HG03103 (cell line): ENCODE results near the gene WRAP73.
A peak's percentile ranks its signal among the peaks of the same experiment; 100 is the strongest.

Source experiments
- ATAC-seq: cut with Tn5 transposase; IDR thresholded peaks from one replicate; pipeline ENCODE4 v1.9.1; 2021; ENCODE audit warnings: low read depth; ENCODE audit not compliant: unreplicated experiment

Gene WRAP73

GRCh38 chr1:3681898-3682806, 32.2 kb upstream of the WRAP73 start:
- ATAC-seq = no peak

GRCh38 chr1:3681231-3681897, 31.5 kb upstream of the WRAP73 start:
- no peak for ATAC-seq

GRCh38 chr1:3680488-3681230, 30.8 kb upstream of the WRAP73 start:
- no peak for ATAC-seq

- ATAC-seq = no peak
These were observed 30.0 kb upstream of the WRAP73 start for GRCh38 chr1:3679799-3680453.

GRCh38 chr1:3679098-3679555, 29.2 kb upstream of the WRAP73 start:
- no peak for ATAC-seq

- ATAC-seq = no peak
These were observed 28.6 kb upstream of the WRAP73 start for GRCh38 chr1:3678361-3679097.

GRCh38 chr1:3677484-3677883, 27.6 kb upstream of the WRAP73 start:
- ATAC-seq = no peak

- ATAC-seq = peak; percentile 64
These were observed 26.9 kb upstream of the WRAP73 start for GRCh38 chr1:3676581-3677470.

GRCh38 chr1:3675436-3675835, 25.5 kb upstream of the WRAP73 start:
- no peak for ATAC-seq

- no peak for ATAC-seq
These were observed 24.5 kb upstream of the WRAP73 start for GRCh38 chr1:3674100-3675094.

GRCh38 chr1:3673381-3674099, 23.6 kb upstream of the WRAP73 start:
- ATAC-seq = no peak

- ATAC-seq = no peak
These were observed 23.1 kb upstream of the WRAP73 start for GRCh38 chr1:3672971-3673361.

GRCh38 chr1:3672231-3672970, 22.5 kb upstream of the WRAP73 start:
- ATAC-seq = no peak

- ATAC-seq = no peak
These were observed 21.7 kb upstream of the WRAP73 start for GRCh38 chr1:3671371-3672180.

GRCh38 chr1:3670823-3671265, 20.9 kb upstream of the WRAP73 start:
- ATAC-seq = no peak
